SK-N-DZ (cell line): ENCODE data around the gene CASK.
"Not testable (repeated sequence)": the region's sequence is repeated elsewhere in the genome, so short reads cannot be mapped to it uniquely, and the experiment has no call there.

ENCODE experiments used
- DNase-seq: peaks from one replicate; pipeline ENCODE4 v3.0.0-alpha.2; 2015; ENCODE audit warnings: low spot score

Gene CASK

DNA sequence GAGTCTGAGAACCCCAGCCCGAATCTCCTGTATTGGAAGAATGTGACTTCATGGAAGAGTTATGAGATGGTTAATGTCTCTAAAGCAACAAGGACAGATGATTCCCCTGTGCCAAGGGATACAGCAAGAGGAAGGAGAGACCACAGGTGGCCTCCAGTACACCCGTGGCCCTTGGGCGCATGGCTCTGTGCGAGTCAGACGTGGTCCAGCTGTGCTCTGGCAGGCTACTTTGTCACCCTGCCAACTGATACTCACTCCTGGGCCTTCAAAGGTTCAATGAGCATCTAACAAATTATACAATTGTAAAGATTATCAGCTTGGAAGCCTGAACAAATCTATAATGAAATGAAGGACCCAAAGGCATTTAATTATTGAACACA, 404.5 kb downstream of the CASK start:
- no peak for DNase-seq

DNA sequence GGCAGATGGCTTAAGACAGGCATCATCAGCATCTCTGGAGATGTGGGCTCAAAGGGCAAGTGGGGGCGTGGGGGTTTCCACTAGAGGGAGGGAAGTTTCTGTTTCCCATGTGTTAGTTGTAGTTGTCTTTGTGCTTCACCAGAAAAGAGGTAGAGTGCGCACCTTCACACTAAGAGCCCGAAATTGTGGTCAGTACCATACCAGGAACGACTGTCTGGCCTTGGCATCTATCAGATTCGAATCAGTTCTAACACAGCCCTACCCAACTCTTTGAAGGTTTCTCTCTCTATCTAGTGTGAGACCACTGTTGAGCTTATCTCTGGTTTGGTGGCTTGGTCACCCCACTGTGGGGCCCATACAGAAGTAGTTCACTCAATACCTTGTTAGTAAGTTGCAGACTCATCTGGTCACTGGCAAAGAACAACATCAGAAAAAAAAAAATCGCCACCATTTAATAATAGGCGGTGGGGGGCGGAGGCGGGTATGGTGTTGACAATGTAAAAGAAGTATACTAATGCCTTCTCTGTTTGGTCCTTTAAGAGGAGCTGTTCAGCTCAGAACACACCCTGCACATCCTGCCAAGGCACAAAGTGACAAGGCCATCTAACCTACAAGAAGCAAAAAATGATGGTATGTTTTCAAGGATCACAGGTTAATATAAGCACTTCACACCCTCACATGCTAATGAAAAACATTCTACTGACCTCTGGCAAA, 405.1 kb downstream of the CASK start:
- no peak for DNase-seq

DNA sequence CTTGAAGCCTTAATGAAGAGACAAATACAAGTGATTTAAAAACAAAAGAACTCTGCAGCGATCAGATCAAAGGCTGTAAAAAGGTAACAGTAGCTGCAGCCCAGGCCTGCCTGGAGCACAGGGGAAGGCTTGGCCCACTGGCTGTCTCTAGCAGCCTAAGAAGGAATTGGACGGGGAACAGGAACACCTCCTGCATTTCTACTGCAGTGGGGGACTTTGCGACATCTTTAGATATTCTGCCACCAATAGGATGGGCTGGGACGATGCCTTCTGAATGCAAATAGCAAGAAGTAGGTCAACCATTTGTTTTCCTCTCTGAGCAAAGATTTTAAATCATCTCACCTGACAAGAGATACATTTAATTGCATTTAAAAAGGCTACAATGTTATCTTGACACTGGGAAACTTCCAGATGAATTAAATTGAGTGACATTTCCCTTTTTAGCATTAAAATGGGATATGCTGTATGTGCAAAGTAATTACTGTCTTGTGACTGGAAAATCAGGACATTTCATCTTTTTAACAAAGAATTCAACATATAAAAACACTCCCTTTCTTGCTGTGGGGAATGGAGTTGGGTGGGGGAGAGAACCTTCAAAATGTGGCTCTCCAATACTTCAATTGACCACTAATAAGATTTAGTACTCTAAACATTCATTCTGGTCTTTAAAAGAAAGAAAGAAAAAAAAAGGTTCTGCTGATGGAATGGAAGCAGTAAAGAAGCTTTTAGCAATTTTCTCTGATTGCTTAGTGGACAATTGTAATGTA, 406.2 kb downstream of the CASK start:
- DNase-seq, result peak; percentile 14

DNA sequence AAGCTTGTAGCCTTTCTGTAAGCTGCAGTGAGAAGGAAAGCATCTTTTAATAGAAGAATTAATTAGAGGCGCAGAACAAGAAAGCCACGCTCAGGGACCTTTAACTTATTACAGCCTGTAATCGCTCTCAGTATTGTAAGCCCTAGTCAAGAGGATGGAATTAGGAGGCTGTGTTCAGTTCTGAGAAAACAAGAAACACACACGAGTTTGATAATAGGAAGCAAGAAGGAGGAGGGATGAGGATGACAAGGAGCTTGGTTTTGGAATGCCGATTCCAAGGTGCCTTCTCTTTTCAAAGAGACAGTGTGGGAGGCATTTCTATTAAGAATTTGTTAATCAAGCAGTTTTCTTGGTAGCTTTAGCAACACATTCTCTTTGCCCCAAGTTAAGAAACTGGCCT, 406.9 kb downstream of the CASK start:
- DNase-seq, result no peak

DNA sequence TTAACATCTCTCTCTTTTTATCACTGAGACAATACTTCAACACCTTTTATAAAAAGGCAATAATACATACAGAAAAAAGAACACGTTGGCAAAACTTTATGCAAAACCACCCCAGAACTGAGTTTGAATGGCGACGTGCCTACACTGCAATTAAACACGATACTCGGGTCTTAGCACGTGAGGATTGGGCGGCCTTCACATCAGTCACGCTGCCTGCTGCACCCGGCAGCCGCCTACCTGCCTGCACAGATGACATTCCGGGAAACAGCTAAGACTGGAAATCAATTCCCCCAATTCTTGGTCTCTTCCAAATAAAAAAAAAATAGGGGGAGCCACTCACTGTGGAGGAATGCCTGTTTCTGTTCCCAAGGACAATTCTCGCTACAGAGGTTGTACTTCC, 408.0 kb downstream of the CASK start:
- DNase-seq, result no peak

DNA sequence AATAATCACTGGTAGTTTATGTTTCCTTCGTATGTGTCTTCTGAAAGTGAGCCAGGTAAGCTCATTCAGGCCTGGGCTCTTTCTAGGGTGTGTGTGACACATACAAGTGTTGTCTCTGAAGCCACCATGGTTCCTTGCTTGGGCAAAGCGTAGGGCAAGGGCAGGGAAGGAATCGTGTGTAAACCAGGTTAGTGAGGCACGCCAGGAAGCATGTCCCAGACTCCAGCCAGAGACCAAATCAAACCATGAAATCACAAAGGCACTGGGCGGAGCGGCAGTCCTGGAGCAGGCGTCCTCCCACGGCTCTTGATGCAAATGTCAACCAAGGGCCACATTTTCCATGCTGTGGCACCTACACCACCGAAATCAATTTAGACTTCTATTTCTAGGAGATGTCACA, 409.2 kb downstream of the CASK start:
- DNase-seq, result no peak

DNA sequence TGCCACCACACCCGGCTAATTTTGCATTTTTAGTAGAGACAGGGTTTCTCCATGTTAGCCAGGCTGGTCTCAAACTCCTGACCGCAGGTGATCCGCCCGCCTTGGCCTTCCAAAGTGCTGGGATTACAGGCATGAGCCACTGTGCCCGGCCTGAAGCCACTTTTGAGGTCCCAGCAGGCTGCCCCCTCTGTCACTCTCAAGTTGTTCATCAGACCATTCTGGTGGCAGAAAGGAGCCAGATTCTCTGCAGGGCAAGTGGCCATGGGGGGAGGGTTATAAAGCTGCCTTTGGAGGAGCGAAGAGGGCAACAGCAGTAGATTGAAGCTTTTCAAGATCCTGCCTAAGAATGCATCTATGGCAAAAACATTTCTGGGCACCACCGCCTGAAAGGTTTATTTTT, 410.5 kb downstream of the CASK start:
- DNase-seq, result not testable (repeated sequence)

DNA sequence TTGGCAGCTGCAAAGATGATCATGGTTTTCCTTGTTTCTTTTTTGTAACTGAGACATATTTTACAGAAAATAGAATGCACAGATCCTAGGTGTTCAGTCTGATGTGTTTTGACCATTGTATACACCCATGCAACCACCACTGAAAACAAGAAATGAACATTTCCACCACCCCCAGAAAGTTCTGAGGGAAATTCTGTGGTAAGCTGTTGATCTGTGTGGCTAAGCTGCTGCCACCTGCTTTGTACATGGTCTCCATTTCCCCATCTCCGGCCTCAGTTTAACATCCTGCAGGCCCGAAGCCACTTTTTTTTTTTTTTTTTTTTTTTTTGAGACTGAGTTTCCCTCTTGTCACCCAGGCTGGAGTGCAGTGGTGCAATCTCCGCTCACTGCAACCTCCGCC, 411.0 kb downstream of the CASK start:
- DNase-seq, result no peak

DNA sequence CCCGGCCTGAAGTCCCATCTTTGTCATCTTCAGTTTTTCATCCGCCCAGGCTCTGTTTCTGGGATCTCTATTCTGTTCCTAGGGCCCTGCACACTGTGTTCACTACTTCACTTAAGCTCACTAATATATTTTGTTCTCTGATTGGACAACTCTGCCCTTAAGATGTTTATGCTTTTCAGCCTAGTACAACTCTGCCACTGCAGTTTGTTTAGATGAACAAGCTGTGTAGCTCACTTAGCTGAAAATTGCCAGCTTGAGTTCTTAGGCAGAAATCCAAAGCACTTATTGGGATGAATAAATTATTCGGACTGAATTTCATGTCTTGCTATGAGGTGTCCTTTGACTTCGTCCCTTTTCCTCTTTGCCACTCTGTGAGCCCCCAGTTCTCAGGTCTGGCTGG, 415.4 kb downstream of the CASK start:
- no peak for DNase-seq

DNA sequence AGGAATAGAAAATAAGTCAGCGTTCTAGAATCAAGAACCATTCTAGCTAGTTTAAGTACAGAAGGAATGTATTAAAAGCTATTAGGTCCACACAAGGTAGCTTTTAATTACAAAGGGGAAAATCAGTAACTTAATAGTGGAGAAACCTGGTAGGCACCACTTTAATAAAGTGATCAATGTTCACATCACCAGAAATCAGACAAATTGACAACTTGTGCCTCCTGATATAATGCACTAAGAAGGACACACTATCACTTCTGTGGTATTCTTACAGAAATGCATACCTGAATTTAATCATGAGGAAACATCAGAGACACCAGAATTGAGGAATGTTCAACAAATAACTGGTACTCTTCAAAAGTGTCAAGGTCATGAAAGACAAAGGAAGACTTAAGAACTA, 421.4 kb downstream of the CASK start:
- DNase-seq, result no peak

DNA sequence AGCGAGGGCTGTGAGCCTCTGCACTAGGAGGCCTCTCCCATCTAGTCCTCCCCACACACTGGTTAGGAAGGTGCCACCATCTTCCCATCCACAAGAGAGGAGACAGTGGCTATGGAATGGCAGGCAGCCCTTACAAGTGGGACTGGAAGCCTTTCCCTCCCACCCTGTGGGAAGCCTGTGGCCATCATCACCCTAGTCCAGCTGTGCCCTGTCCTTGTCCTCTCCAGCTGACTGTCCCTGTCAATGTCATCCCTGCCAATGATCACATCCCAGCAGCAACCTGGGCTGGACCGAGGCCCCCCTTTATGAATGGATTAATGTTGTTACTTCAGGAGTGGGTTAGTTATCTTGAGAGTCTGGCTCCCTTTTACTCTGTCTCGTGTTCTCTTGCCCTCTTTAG, 423.4 kb downstream of the CASK start:
- no peak for DNase-seq

DNA sequence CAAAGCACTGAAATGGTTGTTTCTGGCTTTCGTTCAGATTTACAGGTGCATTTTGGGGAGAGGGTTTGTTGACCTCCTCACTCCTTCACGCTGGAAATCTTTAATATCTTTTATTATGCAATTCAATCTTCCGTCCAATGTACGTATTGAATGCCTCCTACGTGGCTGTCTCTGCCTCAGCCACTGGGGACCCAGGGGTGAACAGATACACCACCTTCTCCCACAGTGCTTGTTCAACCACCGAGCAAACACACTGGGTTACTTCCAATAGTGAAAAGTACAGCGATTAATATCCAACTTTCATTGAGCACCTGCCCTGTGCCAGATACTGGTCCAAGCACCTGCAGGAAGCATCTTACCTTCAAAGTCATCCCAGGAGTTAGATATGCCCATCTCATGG, 424.2 kb downstream of the CASK start:
- DNase-seq, result no peak

DNA sequence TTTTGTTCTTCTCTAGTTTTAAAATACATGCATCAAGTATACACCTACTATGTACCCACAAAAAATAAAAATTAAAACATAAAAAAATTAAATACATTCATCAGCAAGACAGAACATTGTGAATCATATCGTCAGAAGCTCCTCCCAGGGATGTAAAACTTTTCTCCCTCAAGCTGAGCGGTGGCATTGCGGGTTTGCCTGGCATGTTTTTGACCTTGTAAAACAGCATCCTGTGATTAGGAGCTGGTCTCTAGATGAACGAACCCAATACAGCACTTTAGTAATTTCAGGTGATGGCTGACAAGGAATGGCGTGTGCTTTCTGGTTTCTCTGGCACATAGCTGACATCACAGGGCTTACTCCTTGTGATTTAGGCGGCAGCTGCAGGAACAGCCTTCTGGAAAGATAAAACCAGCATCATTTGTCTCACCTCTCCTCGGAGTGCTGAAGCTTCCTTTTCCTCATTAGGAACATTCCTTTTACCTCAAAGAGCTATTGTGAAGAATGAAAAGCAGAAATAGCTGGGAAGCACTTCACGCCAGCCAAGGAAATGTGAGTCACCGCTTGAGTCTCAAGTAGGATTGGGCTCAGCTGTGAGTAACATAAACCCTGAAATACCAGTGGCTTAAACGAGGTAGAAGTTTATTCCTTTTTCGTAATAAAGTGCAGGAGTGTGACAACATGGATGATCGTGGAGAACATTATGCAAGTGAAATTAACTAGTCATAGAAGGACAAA, 431.9 kb downstream of the CASK start:
- DNase-seq, result no peak

DNA sequence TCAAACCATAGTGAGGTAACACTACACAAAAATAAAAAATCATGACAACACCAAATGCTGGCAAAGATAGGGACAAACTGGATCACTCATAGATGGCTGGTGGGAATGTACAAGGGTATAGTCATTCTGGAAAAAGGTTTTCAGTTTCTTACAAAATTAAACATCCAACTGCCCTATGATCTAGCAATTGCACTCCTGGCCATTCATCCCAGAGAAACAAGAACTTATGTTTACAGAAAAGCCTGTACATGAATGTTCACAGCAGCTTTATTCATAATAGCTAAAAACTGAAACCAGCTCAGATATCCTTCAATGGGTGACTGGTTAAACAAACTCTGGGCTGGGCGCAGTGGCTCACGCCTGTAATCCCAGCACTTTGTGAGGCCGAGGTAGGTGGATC, 432.9 kb downstream of the CASK start:
- no peak for DNase-seq

DNA sequence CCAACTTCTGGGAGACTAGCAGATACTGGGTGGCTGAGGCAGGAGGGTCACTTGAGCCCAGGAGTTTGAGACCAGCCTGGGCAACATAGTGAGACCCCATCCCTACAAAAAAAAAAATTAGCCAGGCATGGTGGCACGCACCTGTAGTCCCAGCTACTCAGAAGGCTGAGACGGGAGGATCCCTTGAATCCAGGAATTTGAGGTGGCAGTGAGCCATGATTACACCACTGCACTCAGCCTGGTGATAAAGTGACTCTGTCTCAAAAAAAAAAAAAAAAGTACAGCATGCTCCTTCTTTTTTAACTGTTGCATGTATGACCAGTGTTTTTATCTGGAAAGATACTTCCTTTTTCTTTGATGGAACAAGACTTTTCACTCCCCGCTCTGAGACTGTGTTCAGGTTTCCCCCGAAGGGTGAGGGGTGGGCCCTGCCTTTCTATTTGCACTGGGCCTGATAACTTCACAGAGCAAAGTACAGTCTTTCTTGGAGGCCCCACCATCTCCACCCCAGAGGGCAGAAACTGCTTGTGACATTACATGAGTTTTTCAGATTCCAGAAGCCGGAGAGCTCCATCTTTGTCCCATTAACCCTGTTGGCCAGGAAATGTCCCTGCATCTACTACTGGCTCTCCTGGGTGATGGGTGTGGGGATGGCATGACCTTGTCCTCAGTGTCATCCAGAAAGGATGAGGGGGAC, 441.1 kb downstream of the CASK start:
- DNase-seq, result no peak

DNA sequence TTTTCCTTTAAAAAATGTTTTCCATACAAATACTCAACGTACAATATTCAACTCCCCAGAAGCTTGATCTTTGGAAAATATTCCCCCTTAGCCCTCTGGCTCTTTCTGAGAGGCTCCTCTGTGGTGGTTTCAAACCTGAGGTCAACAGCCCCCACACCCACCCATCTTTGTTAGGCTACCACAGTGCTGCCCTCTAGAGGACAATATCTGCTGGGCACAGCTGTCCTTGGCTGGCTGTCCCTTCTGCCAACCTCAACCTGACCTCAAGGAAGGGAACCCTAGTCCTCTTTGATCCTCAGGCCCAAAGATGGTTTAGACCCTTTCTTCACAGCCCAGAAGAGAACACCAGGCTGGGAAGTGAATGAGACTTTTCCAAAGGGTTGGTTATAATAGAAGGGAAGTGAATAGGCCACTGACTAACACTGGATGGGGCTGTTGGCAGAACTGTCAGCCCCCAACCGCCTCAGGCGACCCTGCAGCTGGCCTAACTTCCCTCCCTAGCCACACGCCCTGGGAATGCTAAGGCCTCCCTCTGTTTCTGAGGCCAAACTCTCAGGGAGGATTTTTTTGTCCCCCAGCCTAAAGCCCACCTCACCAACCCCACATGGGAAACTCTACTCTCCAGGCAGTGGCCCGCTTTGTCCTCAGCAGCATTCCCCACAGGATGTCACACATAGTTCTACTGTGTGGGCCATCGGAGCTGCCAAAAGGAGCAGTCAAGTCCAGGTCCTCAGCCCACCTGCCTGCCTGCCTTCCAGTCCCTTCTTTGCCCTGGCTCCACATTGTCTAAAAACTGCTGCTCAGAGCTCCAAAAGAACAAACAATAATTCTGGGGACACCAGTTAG, 441.9 kb downstream of the CASK start:
- no peak for DNase-seq

DNA sequence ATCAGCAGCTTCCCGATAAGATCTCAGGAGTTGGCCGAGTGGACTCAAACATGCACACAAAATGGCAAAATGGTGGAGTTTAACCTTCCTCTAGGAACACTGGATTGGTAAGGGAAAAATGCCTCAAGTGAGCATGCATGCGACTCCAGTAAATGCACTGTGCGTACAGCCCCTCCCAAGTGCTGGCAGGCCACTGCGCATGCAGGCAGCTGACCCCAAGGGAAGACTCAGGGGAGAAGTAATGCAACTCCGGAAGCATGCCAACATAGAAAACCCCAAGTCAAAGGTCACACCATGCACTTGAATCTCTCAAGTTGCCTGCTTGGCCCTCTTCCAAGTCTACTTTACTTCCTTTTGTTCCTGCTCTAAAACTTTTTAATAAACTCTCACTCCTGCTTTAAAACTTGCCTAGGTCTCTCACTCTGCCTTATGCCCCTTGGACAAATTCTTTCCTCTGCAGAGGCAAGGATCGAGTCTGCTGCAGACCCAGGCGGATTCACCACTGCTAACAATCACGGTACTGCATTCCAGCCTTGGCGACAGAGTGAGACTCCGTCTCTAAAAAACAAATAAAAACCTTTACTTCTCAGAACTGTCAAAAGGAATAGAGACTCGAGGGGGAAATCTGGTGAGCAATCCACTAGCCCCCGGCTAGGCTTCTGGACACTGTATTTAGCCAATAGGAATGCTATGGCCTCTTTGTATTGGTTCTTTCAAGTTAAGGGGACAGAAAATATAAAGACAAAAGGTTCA, 442.7 kb downstream of the CASK start:
- no peak for DNase-seq

DNA sequence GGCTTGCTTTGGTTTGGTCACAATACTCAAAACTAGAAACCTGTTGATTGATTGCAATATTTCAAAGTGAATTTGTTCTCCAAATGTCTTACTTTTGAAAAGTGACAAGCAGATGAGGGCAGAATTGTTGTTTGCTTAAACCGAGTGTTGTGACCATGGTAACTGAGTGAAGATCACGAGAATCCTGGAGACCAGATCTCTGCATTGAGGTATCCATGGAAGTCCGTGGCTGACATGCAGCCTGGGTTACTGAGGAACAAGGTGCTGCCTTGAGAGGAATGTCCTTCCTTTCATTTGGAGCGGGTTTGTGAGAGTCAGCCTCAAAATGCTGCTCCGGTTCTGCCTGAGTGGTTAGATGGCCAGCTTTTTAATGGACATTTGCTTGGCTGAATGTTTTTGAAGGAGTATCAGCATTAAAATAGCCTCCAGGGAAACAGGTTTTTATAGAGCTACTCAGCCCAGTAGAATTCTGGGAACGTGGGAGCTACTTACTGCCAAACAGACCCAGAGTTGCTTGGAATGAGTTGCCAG, 444.9 kb downstream of the CASK start:
- no peak for DNase-seq

DNA sequence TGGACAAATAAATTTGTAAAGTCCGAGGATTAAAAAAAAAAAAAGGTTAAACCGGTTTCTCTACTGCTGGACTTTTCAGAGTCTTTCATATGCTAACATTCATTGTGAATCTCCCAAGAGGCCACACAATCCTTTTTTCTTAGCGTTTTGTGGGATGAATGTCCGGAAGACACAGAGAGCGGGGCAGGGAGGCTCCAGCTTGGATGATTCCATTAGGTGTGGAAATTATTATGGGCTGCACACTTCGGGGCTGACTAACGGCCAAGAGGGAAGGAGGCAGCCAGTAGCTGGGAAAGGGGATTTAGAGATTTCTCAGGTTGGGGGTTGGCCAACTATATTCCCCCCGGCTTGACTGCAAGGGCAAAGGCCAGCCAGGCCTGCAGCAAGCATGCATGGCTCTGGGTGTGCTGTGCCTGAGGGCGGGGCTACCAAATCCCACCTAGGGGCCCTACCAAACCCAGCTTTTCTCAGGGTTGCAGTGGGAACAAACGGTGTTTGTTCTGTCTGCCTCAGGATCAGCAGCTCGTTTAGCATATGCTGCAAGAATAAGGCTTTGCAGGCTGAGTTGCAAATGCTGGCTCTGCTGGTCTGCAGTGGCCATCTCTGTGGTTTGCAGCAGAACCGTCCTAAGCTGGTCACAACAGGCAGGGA, 447.6 kb downstream of the CASK start:
- no peak for DNase-seq

DNA sequence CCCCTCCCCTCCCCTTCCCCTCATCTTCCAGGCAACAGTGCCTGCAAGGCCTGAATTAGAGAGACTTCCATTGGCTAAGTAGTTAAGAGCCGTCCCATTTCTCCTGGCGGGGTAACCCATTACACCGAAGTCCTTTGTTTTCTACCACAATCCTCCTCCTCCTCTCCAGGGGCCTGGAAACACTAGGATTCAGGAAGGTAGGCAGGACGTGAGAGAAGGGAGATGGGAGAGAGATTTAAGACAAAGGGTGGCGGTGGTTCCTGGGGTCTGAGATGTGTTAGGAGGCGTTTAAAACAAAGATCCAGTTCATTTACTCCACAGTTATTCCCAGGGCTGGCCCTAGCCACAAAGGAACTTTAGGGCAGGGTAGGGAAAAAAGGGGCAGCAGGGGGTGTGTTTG, 448.2 kb downstream of the CASK start:
- DNase-seq, result no peak
